BJ (cell line): ENCODE data around the gene NFXL1. TPM values are rescaled to one million over a fixed set of nuclear protein-coding genes. Genes with fewer than 3 reads are reported as not detected.

Experiments used
- CTCF ChIA-PET: fragments of 350-600 bp; formaldehyde crosslinking; extraction: SDS; loops from one replicate; lab custom pipeline; 2021; ENCODE audit warnings: antibody characterized with exemption, inconsistent platforms; lab: Yijun Ruan, JAX
- POLR2A ChIA-PET: fragments of 300-600 bp; sonication (Branson Sonifier 250); formaldehyde crosslinking; extraction: SDS; loops from one replicate; lab custom pipeline; 2021; ENCODE audit warnings: antibody characterized with exemption; lab: Charles Lee
- DNase-seq: peaks from one replicate; pipeline ENCODE4 v3.0.0-alpha.2; 2011; ENCODE audit warnings: low read depth
- H3K27me3 ChIP-seq: 2 replicates; pipeline ENCODE4 v1.6.0; 2011; ENCODE audit warnings: low read length; ENCODE audit not compliant: control insufficient read depth, insufficient read depth
- H3K36me3 ChIP-seq: 2 replicates; pipeline ENCODE4 v1.5.1; 2011; ENCODE audit warnings: low read length; ENCODE audit not compliant: control insufficient read depth, insufficient read depth
- H3K4me3 ChIP-seq: 2 replicates; pipeline ENCODE4 v1.5.1; 2011; ENCODE audit warnings: low read depth, mild to moderate bottlenecking, control low read depth, low read length
- polyA plus RNA-seq: library from polyadenylated mRNA; depleted of rRNA; stranded (reverse); fragments of >200 nt; gene quantifications from 2 replicates; pipeline ENCODE4 v1.2.3, GENCODE V29; 2011
- TF ChIP-seq, protein P1 (sequence below): IDR thresholded peaks from 2 replicates; pipeline ENCODE4 v1.5.1; 2011; ENCODE audit warnings: low read depth, mild to moderate bottlenecking, control low read depth, inconsistent platforms, low read length, moderate library complexity; ENCODE audit not compliant: insufficient read depth

NFXL1 gene
- polyA plus RNA-seq, 1 experiment = 7.1 TPM

DNA sequence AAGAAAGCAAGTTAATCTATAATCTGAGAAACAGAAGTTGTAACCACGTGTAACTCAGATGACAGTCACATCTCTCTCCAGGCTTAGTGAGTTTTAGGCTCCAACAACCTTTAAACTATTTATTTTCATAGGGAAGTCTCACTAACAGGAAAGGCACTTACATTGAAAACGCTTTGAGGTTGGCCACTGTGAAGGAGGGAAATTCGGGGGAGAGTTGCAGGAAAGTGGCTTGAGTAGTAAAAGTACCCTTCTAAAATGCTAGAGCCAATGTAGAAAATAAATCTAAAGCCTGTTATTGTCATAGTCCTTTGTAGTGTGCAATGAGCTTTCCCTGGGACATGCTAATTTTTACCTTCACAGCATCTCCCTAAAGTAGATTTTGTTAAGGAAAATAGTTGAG lies 995 bp upstream of the NFXL1 start:
- DNase-seq = no peak
- Histone ChIP-seq H3K36me3 (no peaks in the 10 kb centered on the region), H3K4me3 (no peak overlapping the region), H3K27me3 (no peaks in the 10 kb centered on the region)
- ChIA-PET POLR2A (no interaction called here), CTCF (no interaction called here)
- TF ChIP-seq, protein P1, sequence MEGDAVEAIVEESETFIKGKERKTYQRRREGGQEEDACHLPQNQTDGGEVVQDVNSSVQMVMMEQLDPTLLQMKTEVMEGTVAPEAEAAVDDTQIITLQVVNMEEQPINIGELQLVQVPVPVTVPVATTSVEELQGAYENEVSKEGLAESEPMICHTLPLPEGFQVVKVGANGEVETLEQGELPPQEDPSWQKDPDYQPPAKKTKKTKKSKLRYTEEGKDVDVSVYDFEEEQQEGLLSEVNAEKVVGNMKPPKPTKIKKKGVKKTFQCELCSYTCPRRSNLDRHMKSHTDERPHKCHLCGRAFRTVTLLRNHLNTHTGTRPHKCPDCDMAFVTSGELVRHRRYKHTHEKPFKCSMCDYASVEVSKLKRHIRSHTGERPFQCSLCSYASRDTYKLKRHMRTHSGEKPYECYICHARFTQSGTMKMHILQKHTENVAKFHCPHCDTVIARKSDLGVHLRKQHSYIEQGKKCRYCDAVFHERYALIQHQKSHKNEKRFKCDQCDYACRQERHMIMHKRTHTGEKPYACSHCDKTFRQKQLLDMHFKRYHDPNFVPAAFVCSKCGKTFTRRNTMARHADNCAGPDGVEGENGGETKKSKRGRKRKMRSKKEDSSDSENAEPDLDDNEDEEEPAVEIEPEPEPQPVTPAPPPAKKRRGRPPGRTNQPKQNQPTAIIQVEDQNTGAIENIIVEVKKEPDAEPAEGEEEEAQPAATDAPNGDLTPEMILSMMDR = no peak

DNA sequence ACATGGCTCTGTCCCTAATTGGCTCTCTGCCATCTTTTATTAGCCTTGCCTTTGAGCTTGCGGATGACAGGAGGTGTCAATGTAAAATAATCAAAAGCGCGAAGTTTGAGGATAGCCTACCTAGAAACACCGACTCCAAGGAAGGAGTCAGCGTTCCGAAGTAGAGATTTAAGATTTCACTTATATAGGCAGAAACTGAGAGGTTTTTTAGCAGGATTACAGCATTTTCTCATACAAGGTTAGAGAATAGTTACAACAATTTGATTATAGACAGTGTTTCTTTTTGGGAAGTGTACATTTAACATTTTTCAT lies 499 bp upstream of the NFXL1 start:
- H3K4me3 ChIP-seq = peak overlapping the region; percentile 98

DNA sequence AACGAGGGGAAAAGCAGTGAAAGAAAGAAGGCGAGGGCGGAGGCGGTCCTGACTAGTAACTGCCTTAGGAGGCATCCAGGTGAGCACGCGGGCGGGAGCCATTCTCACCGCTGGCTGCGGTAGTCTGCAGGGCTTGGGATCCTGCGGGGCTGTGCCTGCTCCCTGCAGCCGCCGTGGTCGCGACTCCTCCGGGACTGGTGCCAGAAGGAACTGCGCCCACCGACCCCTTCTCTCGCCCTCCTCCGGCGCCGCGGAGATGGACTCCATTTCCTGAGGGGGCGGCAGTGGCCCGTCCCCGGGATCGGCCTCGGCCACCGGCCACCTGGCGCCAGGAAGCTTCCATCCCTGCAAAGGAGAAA lies 543 bp downstream of the NFXL1 start:
- ChIA-PET POLR2A (no interaction called here), CTCF (no interaction called here)
- H3K27me3 ChIP-seq = no peaks in the 10 kb centered on the region
- TF ChIP-seq, protein P1 = no peak
- H3K4me3 ChIP-seq = peak overlapping the region; percentile 98
- no peaks in the 10 kb centered on the region for H3K36me3 ChIP-seq
- no peak for DNase-seq

More for the DNA sequence above, 499 bp upstream of the NFXL1 start:
- POLR2A ChIA-PET = no interaction called here
- CTCF ChIA-PET = no interaction called here
- DNase-seq = no peak
- Histone ChIP-seq H3K36me3 (no peaks in the 10 kb centered on the region), H3K27me3 (no peaks in the 10 kb centered on the region)
- TF ChIP-seq, protein P1 = no peak

DNA sequence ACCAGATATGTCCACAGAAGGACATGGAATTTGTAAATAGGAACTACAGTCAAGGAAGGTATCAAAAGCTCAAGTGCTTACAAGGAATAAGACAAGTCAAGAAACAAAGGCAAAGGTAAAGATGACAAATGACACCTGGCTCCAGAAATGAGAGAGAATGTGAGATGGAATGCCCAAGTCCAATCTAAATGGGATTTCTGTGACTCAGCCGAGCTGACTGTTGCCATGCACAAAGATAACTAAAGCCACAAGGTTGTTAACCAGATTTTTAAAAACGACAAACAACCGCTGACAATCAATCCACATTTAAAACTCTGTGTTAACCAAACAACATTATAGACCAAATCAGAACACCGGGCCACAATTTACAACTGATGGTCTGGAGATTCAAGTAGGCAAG lies 1.1 kb downstream of the NFXL1 start:
- Histone ChIP-seq H3K27me3 (no peaks in the 10 kb centered on the region), H3K4me3 (peak overlapping the region; percentile 98), H3K36me3 (no peaks in the 10 kb centered on the region)
- TF ChIP-seq, protein P1 = no peak
- no peak for DNase-seq
- ChIA-PET CTCF (no interaction called here), POLR2A (no interaction called here)

DNA sequence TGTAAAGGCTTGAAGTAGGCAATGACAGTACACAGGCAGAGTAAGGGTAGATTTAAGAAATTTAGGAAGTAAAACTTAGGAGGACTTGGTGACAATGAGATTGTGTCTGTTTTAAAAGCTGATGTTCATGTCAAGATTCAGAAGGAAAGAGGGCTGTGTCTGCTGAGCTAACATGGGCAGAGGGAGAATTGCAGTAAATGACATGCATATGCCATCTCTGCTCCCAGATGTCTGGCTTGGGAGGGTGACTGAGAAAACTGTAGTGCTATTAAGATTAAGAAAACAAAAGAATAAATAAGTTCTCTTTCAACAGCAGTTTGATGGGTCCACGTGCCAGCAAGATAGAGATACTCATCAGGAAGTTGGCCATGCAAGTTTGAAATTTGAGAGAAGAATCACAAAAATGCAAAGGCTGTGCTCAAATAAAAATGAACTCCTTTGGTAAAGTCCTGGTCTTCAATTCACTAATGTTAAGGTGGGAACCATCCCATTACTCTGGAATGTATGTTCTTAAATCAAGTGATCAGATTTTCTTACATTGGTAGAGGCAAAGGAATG lies 7.2 kb downstream of the NFXL1 start:
- no peak for DNase-seq
- no peaks in the 10 kb centered on the region for H3K36me3 ChIP-seq
- ChIA-PET CTCF (interaction anchor here (1.2 kb wide), 1 partner anchor 39 kb away, joined by 3 read pairs; no protein-coding TSS in a partner anchor), POLR2A (no interaction called here)
- no peak overlapping the region for H3K4me3 ChIP-seq
- no peaks in the 10 kb centered on the region for H3K27me3 ChIP-seq
- TF ChIP-seq, protein P1 = no peak
